HUES48 (cell line): ENCODE data around the gene ZBTB5.

Experiments used
- H3K27ac ChIP-seq: one replicate; pipeline ENCODE4 v1.7.0; 2013; ENCODE audit warnings: low read depth, low read length, inconsistent platforms
- H3K27me3 ChIP-seq: 2 replicates; pipeline ENCODE4 v1.6.1; 2013; ENCODE audit warnings: mild to moderate bottlenecking, low read length; ENCODE audit not compliant: control insufficient read depth, insufficient read depth
- H3K36me3 ChIP-seq: 2 replicates; pipeline ENCODE4 v1.6.1; 2013; ENCODE audit warnings: low read length; ENCODE audit not compliant: control insufficient read depth, insufficient read depth
- H3K4me1 ChIP-seq: 2 replicates; pipeline ENCODE4 v1.6.1; 2013; ENCODE audit warnings: mild to moderate bottlenecking, low read length; ENCODE audit not compliant: control insufficient read depth, insufficient read depth
- H3K4me3 ChIP-seq: 2 replicates; pipeline ENCODE4 v1.5.1; 2013; ENCODE audit warnings: mild to moderate bottlenecking, low read depth, low read length
- H3K9ac ChIP-seq: 2 replicates; pipeline ENCODE4 v1.6.1; 2013; ENCODE audit warnings: mild to moderate bottlenecking, low read depth, low read length, moderate library complexity
- H3K9me3 ChIP-seq: 2 replicates; pipeline ENCODE4 v1.6.1; 2013; ENCODE audit warnings: low read length; ENCODE audit not compliant: control insufficient read depth, insufficient read depth

The ZBTB5 gene

GRCh38 chr9:37507566-37508134 is 42.4 kb upstream of the ZBTB5 start:
- Histone ChIP-seq H3K27ac (no peak overlapping the region), H3K36me3 (peaks cover 51% of the 10 kb centered on the region), H3K9me3 (no peaks in the 10 kb centered on the region), H3K27me3 (no peaks in the 10 kb centered on the region), H3K4me1 (no peaks in the 10 kb centered on the region), H3K4me3 (no peak overlapping the region), H3K9ac (no peak overlapping the region)

DNA sequence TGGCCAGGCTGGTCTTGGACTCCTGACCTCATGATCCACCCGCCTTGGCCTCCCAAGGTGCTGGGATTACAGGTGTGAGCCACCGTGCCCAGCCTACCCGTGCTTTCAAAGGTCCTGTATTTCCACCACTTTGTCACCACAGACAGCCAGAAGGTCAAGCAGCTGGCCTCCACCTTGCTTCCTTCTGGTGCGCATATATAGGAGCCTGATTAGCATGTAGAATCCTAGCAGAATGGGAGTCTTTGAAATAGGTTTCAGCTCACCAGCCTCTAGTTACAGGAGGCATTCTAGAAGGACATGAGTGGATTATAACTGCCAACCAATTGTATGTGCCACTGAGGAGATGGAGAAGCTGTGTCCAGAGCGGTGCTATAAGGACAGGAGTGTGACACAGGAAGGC is 39.4 kb upstream of the ZBTB5 start:
- H3K27ac ChIP-seq: no peak overlapping the region
- H3K9ac ChIP-seq: no peak overlapping the region
- H3K9me3 ChIP-seq: no peaks in the 10 kb centered on the region
- H3K4me1 ChIP-seq: no peaks in the 10 kb centered on the region
- no peak overlapping the region for H3K4me3 ChIP-seq
- H3K27me3 ChIP-seq: no peaks in the 10 kb centered on the region
- peaks cover 75% of the 10 kb centered on the region for H3K36me3 ChIP-seq

- H3K9ac ChIP-seq: no peak overlapping the region
- no peaks in the 10 kb centered on the region for H3K4me1 ChIP-seq
- H3K36me3 ChIP-seq: peaks cover 78% of the 10 kb centered on the region
- H3K9me3 ChIP-seq: no peaks in the 10 kb centered on the region
- H3K27ac ChIP-seq: no peak overlapping the region
- no peaks in the 10 kb centered on the region for H3K27me3 ChIP-seq
- no peak overlapping the region for H3K4me3 ChIP-seq
Measured at GRCh38 chr9:37503736-37504135, 38.5 kb upstream of the ZBTB5 start.

DNA sequence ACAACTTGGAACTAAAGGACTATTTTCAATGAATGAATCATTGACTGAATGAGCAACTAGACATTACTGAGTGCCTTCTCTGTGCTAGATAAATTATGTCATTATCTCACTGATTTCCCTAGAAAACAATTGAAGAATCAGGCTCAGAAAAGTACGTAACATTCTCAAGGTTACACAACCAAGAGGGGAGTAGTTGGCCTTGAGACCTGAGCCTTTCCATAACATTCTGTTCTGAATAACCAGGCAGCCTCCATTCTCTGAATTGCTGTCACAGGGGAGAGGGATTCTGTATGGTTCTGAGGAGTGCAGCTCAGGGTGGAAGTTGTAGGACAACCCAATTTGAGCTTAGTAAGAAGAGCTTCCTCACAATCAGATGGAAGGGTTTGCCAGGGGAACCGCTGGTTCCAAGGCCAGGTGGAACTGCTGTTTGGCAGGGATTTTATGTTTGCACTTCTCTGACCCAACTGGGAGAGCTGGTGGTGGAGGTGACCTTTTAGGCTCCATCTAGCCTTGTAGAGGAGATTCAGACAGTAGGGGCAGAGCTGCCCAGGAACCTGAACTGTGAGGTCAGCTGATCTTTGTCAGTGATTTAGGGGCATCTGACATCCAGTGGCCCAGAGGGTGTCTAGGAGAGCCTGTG is 36.8 kb upstream of the ZBTB5 start:
- H3K4me3 ChIP-seq: no peak overlapping the region
- no peaks in the 10 kb centered on the region for H3K4me1 ChIP-seq
- H3K36me3 ChIP-seq: peaks cover 84% of the 10 kb centered on the region
- H3K9me3 ChIP-seq: no peaks in the 10 kb centered on the region
- no peak overlapping the region for H3K9ac ChIP-seq
- H3K27me3 ChIP-seq: no peaks in the 10 kb centered on the region
- H3K27ac ChIP-seq: no peak overlapping the region

- Histone ChIP-seq H3K4me3 (no peak overlapping the region), H3K36me3 (peaks cover 88% of the 10 kb centered on the region), H3K9me3 (no peaks in the 10 kb centered on the region), H3K27ac (no peak overlapping the region), H3K4me1 (no peaks in the 10 kb centered on the region), H3K27me3 (no peaks in the 10 kb centered on the region), H3K9ac (no peak overlapping the region)
Measured at GRCh38 chr9:37499297-37499696, 34.0 kb upstream of the ZBTB5 start.

GRCh38 chr9:37498457-37498856 is 33.2 kb upstream of the ZBTB5 start:
- Histone ChIP-seq H3K9ac (no peak overlapping the region), H3K9me3 (no peaks in the 10 kb centered on the region), H3K27ac (no peak overlapping the region), H3K36me3 (peaks cover 88% of the 10 kb centered on the region), H3K4me3 (no peak overlapping the region), H3K27me3 (no peaks in the 10 kb centered on the region), H3K4me1 (no peaks in the 10 kb centered on the region)

DNA sequence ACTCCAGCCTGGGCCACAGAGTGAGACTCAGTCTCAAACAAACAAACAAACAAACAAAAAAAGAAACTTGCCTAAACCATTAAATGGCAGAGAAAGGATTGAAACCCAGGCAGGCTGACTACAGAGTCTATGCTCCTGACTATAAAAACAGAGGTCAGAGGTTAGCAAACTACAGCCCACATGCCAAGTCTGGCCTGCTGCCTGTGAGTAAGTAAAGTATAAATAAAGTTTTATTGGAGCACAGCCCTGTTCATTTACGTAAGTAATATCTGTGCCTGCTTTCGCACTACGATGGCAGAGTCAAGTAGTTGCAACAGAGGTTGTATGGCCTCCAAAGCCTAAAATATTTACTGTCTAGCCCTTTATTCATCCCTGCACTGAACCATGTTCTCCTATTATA is 32.1 kb upstream of the ZBTB5 start:
- H3K9me3 ChIP-seq: no peaks in the 10 kb centered on the region
- H3K27ac ChIP-seq: no peak overlapping the region
- no peaks in the 10 kb centered on the region for H3K27me3 ChIP-seq
- H3K9ac ChIP-seq: no peak overlapping the region
- no peak overlapping the region for H3K4me3 ChIP-seq
- peaks cover 88% of the 10 kb centered on the region for H3K36me3 ChIP-seq
- H3K4me1 ChIP-seq: no peaks in the 10 kb centered on the region

GRCh38 chr9:37496020-37496419 is 30.8 kb upstream of the ZBTB5 start:
- Histone ChIP-seq H3K4me1 (no peaks in the 10 kb centered on the region), H3K27ac (no peak overlapping the region), H3K27me3 (no peaks in the 10 kb centered on the region), H3K9me3 (no peaks in the 10 kb centered on the region), H3K36me3 (peaks cover 88% of the 10 kb centered on the region), H3K4me3 (no peak overlapping the region), H3K9ac (no peak overlapping the region)

- H3K36me3 ChIP-seq: peaks cover 88% of the 10 kb centered on the region
- H3K9ac ChIP-seq: no peak overlapping the region
- H3K4me1 ChIP-seq: no peaks in the 10 kb centered on the region
- no peaks in the 10 kb centered on the region for H3K27me3 ChIP-seq
- H3K9me3 ChIP-seq: no peaks in the 10 kb centered on the region
- no peak overlapping the region for H3K27ac ChIP-seq
- no peak overlapping the region for H3K4me3 ChIP-seq
Measured at GRCh38 chr9:37495571-37495970, 30.3 kb upstream of the ZBTB5 start.

DNA sequence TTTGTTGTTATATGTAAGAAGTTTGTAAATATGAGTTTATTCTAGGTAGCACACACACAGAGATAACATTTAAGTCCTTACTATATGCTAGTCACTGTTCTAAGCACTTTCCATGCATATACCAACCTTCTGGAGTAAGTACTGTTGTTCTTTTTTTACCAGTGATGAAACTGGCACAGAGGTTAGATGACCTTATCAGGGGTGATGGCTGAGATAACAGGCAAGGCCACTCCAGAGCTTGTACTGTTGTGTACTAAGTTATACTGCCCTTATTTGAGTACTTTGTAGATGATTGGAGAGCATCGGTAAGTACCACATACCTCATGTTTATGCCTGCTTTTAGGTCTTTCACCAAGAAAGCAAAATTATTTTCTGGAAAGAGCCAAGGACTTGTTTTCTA is 26.7 kb upstream of the ZBTB5 start:
- H3K36me3 ChIP-seq: peaks cover 97% of the 10 kb centered on the region
- H3K4me3 ChIP-seq: no peak overlapping the region
- H3K9me3 ChIP-seq: no peaks in the 10 kb centered on the region
- H3K27ac ChIP-seq: no peak overlapping the region
- peaks cover 3% of the 10 kb centered on the region for H3K4me1 ChIP-seq
- H3K9ac ChIP-seq: no peak overlapping the region
- no peaks in the 10 kb centered on the region for H3K27me3 ChIP-seq

- H3K4me3 ChIP-seq: peak overlapping the region; percentile 83
- H3K27ac ChIP-seq: no peak overlapping the region
- H3K27me3 ChIP-seq: no peaks in the 10 kb centered on the region
- peaks cover 49% of the 10 kb centered on the region for H3K36me3 ChIP-seq
- peaks cover 16% of the 10 kb centered on the region for H3K4me1 ChIP-seq
- no peaks in the 10 kb centered on the region for H3K9me3 ChIP-seq
- no peak overlapping the region for H3K9ac ChIP-seq
Measured at GRCh38 chr9:37486616-37487548, 21.6 kb upstream of the ZBTB5 start.
